GM18907 (cell line): Measurements from ENCODE around the gene NKD2.

Experiments
- ATAC-seq: cut with Tn5 transposase; IDR thresholded peaks from one replicate; pipeline ENCODE4 v1.9.1; 2021; ENCODE audit warnings: mild to moderate bottlenecking, moderate library complexity; ENCODE audit not compliant: unreplicated experiment

Gene NKD2

DNA sequence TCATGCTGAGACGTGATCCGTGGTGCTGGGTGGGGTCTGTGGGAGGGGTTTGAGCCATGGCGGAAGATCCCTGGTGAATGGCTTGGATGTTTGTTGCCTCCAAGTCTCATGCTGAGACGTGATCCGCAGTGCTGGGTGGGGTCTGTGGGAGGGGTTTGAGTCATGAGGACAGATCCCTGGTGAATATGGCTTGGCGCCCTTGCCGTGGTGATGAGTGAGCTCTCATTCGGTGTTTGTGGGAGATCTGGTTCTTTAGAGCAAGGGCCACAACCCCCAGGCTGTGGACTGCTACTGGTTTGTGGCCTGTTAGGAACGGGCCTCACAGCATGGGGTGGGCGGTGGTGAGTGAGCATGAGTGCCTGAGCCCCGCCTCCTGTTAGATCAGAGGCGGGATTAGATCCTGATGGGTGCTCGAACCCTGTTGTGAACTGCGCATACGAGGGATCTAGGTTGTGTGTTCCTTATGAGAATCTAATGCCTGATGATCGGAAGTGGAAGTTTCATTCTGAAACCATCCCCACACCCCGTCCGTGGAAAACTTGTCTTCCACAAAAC is 31.2 kb downstream of the NKD2 start:
- ATAC-seq = no peak

DNA sequence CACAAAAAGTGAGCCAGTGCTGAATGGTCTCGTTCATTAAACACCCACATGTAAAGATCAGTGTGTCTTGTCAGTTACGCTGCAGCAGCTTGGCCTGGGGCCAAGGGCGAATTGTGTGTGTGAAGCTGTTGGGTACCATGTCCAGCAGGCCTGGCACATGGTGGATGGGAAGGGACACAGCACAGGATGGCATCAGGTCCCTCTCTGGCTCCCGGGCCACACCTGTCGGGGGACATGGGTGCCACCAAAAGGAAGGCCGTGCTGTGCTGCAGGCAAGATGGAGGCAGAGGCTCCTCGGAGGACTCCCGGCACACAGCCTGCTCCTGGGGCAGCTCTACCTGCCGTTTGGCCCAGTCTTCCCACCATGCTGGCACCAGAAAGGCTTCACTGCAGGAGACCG is 32.0 kb downstream of the NKD2 start:
- ATAC-seq = no peak

- no peak for ATAC-seq
Observed at GRCh38 chr5:1041225-1042143, 32.9 kb downstream of the NKD2 start.

- ATAC-seq = no peak
Observed at GRCh38 chr5:1042626-1043025, 34.0 kb downstream of the NKD2 start.

GRCh38 chr5:1043327-1043726 is 34.7 kb downstream of the NKD2 start:
- ATAC-seq = no peak

- ATAC-seq = no peak
Observed at GRCh38 chr5:1044117-1044516, 35.5 kb downstream of the NKD2 start.

DNA sequence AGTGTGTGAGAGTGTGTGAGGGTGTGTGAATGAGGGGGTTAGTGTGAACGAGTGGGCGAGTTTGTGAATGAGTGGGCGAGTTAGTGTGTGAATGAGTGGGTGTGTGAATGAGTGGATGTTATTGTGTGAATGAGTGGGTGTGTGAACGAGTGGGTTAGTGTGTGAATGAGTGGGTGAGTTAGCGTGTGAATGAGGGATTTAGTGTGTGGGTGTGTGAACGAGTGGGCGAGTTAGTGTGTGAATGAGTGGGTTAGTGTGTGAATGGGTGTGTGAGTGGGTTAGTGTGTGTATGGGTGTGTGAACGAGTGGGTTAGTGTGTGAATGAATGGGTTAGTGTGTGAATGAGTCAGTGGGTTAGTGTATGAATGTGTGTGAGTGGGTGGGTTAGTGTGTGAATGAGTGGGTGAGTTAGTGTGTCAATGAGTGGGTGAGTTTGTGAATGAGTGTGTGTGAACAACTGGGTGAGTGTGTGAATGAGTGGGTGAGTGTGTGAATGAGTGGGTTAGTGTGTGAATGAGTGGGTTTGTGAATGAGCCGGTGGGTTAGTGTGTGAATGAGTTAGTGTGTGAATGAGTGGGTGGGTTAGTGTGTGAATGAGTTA is 37.5 kb downstream of the NKD2 start:
- ATAC-seq = no peak

DNA sequence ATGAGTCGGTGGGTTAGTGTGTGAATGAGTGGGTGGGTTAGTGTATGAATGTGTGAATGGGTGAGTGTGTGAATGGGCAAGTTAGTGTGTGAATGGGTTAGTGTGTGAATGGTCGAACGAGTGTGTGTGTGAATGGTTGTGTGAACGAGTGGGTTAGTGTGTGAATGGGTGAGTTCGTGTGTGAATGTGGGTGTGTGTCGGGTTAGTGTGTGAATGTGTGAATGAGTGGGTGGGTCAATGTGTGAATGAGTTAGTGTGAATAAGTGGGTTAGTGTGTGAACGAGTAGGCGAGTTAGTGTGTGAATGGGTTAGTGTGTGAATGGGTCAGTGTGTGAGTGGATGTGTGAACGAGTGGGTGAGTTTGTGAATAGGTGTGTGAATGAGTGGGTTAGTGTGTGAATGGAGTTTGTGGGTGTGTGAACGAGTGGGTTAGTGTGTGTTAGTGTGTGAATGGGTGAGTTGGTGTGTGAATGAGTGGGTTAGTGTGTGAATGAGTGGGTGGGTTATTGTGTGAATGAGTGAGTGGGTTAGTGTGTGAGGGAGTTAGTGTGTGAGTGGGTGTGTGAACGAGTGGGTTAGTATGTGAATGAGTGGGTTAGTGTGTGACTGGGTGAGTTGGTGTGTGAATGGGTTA is 38.8 kb downstream of the NKD2 start:
- ATAC-seq = no peak

DNA sequence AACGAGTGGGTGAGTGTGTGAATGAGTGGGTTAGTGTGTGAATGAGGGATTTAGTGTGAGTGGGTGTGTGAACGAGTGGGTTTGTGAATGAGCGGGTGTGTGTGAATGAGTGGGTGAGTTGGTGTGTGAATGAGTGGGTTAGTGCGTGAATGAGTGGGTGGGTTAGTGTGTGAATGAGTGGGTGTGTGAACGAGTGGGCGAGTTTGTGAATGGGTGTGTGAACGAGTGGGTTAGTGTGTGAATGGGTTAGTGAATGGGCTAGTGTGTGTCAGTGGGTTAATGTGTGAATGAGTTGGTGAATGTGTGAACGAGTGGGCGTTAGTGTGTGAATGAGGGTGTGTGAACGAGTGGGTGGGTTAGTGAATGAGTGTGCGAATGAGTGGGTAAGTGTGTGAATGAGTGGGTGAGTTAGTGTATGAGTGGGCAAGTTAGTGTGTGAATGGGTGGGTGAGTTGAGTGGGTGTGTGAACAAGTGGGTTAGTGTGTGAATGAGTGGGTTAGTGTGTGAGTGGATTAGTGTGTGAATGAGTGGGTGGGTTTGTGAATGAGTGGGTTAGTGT is 39.6 kb downstream of the NKD2 start:
- ATAC-seq = no peak

- no peak for ATAC-seq
Observed at GRCh38 chr5:1048861-1049838, 40.5 kb downstream of the NKD2 start.

DNA sequence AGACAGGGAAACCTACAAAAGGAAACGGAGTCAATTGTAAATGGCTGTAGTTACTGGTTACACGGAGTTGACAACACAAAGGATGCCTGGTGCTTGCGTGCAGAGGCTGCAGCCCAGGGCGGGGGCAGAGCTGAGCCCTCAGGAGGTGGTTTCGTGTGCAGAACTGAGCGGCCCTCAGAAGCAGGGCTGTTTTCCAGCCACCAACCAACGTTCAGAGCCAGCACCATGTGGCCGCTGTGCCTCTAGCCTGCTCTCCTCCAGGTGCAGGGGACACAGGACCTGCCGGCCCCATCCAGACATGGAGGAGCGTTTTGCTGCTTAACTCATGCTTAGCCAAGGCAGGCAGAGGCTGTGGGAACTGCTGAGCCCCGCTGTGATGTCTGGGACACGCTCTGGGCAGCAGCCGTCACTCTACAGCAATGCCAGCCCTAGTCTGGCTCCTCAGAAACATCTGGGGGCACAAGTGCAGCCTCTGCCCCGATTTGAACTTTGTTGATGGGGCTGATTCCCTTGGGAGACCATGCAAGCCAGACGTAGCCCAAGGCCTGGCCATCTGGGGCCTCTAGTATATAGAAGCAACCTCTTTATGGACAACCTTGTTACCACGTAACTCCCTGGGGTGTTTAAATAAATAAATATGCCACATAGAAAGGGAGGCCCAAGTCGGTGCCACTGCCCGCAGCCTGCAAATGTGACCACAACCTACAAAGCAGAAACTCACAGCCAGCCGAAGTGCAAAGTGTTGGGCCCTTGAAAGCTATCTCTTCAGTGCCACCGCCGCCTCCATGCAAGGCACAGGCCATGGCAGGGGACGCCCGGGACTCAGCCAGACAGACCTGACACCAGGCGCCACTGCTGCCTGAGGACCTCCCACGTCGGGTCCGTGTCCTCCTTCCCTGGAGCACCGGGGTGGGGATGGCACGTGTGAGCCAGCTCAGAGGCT is 42.1 kb downstream of the NKD2 start:
- ATAC-seq = no peak

DNA sequence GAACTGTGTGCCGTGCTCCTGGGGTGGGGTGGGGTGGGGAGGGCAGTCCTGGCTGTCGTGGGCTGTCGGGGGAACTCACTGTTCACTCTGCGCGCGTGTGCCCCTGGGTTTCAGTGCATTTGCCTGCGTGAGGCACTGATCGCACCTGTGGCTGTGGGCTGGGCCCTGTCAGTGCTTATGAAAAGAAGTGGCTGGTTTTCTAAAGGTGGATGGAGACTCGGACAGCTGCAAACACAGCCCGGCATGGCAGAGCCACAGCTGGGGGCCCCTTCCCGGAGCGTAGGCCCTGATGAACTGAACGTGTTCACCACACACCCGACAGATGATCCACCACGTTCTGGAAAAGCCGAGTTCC is 42.7 kb downstream of the NKD2 start:
- ATAC-seq = no peak

DNA sequence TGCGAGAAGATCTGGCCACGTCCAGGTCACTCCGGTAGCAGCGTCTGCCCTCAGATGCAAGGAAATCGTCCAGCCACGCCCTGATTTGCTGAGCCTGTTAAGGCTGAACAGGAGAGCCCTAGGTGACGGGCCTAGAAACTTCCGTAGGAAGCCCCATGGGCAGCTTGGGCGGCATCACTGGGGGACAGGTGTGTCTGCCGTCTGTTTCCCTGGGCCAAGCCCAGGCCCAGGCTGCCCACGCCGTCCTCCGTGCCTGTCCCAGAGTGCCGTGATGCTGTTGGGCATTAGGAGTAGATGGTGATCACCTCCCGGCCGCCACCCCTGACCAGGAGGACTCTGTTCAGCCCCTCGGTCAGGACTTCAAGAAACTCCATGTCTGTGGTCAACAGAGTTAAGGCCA is 43.5 kb downstream of the NKD2 start:
- ATAC-seq = no peak

GRCh38 chr5:1052641-1053390 is 44.2 kb downstream of the NKD2 start:
- no peak for ATAC-seq

DNA sequence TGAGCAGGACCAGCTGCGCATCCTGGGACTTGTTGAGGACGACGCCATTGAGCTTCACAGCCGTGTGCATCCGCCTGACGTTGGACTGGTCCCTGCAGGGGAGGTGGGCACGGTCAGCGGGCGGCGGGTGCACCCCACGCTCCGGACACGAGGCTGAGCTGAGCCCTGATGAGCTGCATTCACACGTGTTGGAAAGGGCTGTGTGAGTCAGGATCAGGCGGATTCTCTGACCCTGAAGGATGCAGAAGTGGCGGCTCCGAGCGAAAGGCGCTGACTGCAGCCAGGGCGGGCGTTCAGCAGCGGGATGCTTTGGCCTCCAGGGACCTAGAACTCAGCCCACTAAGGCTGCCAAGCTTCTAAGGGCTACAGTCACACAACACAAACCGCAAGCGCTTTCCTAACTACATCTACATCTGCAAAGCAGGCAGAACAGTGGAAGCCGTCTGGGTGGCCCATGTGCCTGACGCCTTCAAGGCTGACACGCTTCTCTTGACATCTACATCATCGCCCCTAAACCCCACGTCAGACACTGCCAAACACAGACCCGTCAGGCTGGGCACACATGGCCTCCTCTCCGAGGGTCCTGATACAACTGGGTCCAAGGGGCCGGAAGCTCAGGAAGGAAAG is 44.9 kb downstream of the NKD2 start:
- no peak for ATAC-seq

- no peak for ATAC-seq
Observed at GRCh38 chr5:1054018-1054798, 45.6 kb downstream of the NKD2 start.
